Upper lobe of left lung (tissue), 4 donors: Measurements from ENCODE around the gene NT5C2.

Experiments used
- POLR2A ChIP-seq, 4 donors: fragments of 450-650 bp; IDR thresholded peaks; one replicate each; pipeline ENCODE4 v1.5.1; 2016 to 2017; ENCODE audit warnings: antibody characterized with exemption in 4 of 4, mild to moderate bottlenecking in 2 of 4
- TF ChIP-seq, protein P1 (sequence below), 6 experiments: fragments of 450-650 bp in 4 of 6; fragments of 200-600 bp in 2 of 6; sonication (generic) in 2 of 6; IDR thresholded peaks; one replicate each; pipeline ENCODE4 v1.5.1; 2016 to 2019; ENCODE audit warnings: antibody characterized with exemption in 6 of 6

DNA sequence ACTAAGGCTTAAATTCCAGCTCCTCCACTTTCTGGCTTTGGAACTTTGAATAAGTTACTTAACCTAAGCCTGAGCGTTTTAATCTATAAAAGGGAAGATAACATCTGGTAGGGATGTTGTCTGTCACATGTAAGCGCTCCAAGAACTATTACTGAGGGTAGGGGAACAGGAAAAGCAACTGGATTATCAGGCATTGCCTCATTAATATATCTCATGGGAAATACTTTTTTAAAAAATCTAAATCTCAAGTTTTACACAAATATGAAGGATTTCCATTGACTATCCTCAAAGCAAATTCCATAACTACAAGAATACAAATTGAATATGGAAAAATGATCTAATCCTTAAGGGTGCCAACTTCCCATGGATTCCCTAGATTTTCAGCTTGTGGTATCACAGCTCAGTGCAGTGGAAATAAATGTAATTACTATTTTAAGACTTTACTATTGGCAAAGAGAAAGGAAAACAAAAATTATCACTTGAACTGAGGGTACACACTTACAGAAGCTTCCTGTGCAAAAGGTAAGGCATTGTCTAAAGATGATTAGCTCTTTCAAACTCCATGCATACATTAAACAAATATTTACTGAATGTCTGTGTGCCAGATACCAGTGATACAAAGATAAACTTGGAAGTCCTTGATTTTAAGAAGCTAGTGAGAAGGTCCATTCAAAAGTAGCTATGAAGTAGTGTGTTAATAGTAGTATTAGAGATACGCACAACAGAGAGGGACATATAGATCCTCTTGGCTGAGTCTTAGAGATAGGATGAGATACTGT is 38.4 kb downstream of the NT5C2 start:
- TF ChIP-seq, protein P1, sequence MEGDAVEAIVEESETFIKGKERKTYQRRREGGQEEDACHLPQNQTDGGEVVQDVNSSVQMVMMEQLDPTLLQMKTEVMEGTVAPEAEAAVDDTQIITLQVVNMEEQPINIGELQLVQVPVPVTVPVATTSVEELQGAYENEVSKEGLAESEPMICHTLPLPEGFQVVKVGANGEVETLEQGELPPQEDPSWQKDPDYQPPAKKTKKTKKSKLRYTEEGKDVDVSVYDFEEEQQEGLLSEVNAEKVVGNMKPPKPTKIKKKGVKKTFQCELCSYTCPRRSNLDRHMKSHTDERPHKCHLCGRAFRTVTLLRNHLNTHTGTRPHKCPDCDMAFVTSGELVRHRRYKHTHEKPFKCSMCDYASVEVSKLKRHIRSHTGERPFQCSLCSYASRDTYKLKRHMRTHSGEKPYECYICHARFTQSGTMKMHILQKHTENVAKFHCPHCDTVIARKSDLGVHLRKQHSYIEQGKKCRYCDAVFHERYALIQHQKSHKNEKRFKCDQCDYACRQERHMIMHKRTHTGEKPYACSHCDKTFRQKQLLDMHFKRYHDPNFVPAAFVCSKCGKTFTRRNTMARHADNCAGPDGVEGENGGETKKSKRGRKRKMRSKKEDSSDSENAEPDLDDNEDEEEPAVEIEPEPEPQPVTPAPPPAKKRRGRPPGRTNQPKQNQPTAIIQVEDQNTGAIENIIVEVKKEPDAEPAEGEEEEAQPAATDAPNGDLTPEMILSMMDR (IDR thresholded peaks at IDR 0.05): no peak
- TF ChIP-seq POLR2A (IDR thresholded peaks at IDR 0.05): no peak
